ENCODE measurements around the gene DTWD1. TPM values are rescaled to one million over a fixed set of nuclear protein-coding genes. Genes with fewer than 3 reads are reported as not detected.
A peak's percentile ranks its signal among the peaks of the same experiment; 100 is the strongest.
"Not testable (repeated sequence)": the region's sequence is repeated elsewhere in the genome, so short reads cannot be mapped to it uniquely, and the experiment has no call there.

The DTWD1 gene
- 12.2 TPM for polyA plus RNA-seq (2012; ENCODE audit: insufficient read depth, insufficient read length, low read depth)

GRCh38 chr15:49620658-49621368, at the start of gene DTWD1, which contains the start of gene FAM227B:
DTWD1 (plus strand) TSS chr15:49621048; CDS start chr15:49625168, 4,120 bp downstream.
FAM227B (minus strand) TSS chr15:49620818; CDS start chr15:49615171, 5,647 bp downstream.
- Histone ChIP-seq H3K9me3 (no peaks in the 10 kb centered on the region), H3K36me3 (peaks cover 8% of the 10 kb centered on the region; the same call in 1 of the 2 replicates), H3K4me1 (no peaks in the 10 kb centered on the region), H3K4me3 (ENCODE audit: low read depth, low read length) (peak within 1 kb of the TSS; percentile 91), H3K27me3 (no peaks in the 10 kb centered on the region)
- DNase-seq: peak; percentile 95
- TF ChIP-seq CTCF (IDR thresholded peaks at IDR 0.05; ENCODE audit: low read depth, low read length): no peak

- H3K9me3 ChIP-seq: no peaks in the 10 kb centered on the region
- H3K4me1 ChIP-seq: no peaks in the 10 kb centered on the region
- H3K4me3 ChIP-seq (ENCODE audit: low read depth, low read length): no peak overlapping the region
- no peak for DNase-seq
- TF ChIP-seq CTCF (IDR thresholded peaks at IDR 0.05; ENCODE audit: low read depth, low read length): no peak
- no peaks in the 10 kb centered on the region for H3K36me3 ChIP-seq
- no peaks in the 10 kb centered on the region for H3K27me3 ChIP-seq
Measured at GRCh38 chr15:49573421-49573820, 47.4 kb upstream of the DTWD1 start.

- Histone ChIP-seq H3K4me3 (ENCODE audit: low read depth, low read length) (no peak overlapping the region), H3K9me3 (no peaks in the 10 kb centered on the region), H3K27me3 (no peaks in the 10 kb centered on the region), H3K36me3 (no peaks in the 10 kb centered on the region), H3K4me1 (no peaks in the 10 kb centered on the region)
- no peak for TF ChIP-seq CTCF (IDR thresholded peaks at IDR 0.05; ENCODE audit: low read depth, low read length)
- DNase-seq: no peak
Measured at GRCh38 chr15:49589030-49589429, 31.8 kb upstream of the DTWD1 start.

- DNase-seq; H3K9me3 ChIP-seq; H3K4me1 ChIP-seq; H3K36me3 ChIP-seq; H3K4me3 ChIP-seq (ENCODE audit: low read depth, low read length); H3K27me3 ChIP-seq: not testable (repeated sequence)
Measured at GRCh38 chr15:49592829-49593316, 28.0 kb upstream of the DTWD1 start.

GRCh38 chr15:49604625-49605409, 16.0 kb upstream of the DTWD1 start:
- no peak for TF ChIP-seq CTCF (IDR thresholded peaks at IDR 0.05; ENCODE audit: low read depth, low read length)
- H3K9me3 ChIP-seq: no peaks in the 10 kb centered on the region
- H3K27me3 ChIP-seq: 0 out of 2 replicates have a peak, but pooled peaks cover 3% of the 10 kb centered on the region
- no peaks in the 10 kb centered on the region for H3K4me1 ChIP-seq
- no peak for DNase-seq
- no peaks in the 10 kb centered on the region for H3K36me3 ChIP-seq
- no peak overlapping the region for H3K4me3 ChIP-seq (ENCODE audit: low read depth, low read length)

- Histone ChIP-seq H3K9me3 (no peaks in the 10 kb centered on the region), H3K27me3 (0 out of 2 replicates have a peak, but pooled peaks cover 3% of the 10 kb centered on the region), H3K4me3 (ENCODE audit: low read depth, low read length) (no peak overlapping the region), H3K36me3 (no peaks in the 10 kb centered on the region), H3K4me1 (no peaks in the 10 kb centered on the region)
- TF ChIP-seq CTCF (IDR thresholded peaks at IDR 0.05; ENCODE audit: low read depth, low read length): no peak
- no peak for DNase-seq
Measured at GRCh38 chr15:49605588-49605987, 15.3 kb upstream of the DTWD1 start.

Measured in BE2C (cell line).